Fibroblast of lung (primary cell): ENCODE measurements around the gene ABCF2.

Source experiments
- CTCF ChIP-seq, 2 donors: IDR thresholded peaks in 1 of 2; conservative IDR thresholded peaks in 1 of 2; 1 replicate in 1 of 2; 2 replicates in 1 of 2; pipeline ENCODE4 v1.5.1; 2011 to 2012; ENCODE audit warnings: low read length in 2 of 2, control low read depth in 1 of 2, inconsistent platforms in 1 of 2, low read depth in 1 of 2, mild to moderate bottlenecking in 1 of 2
- EZH2 ChIP-seq: IDR thresholded peaks from 2 replicates; pipeline ENCODE4 v1.5.1; 2012; ENCODE audit warnings: low read length, control low read depth, mild to moderate bottlenecking; ENCODE audit errors: missing control alignments

- TF ChIP-seq CTCF (conservative IDR thresholded peaks at IDR 0.05 in 1 of 2, IDR thresholded peaks at IDR 0.05 in 1 of 2; ENCODE audit: low read depth in 1 of 2, low read length in 2 of 2) (no peak), EZH2 (no peak)
Measured at GRCh38 chr7:151209588-151209987, 17.4 kb downstream of the ABCF2 start.
